Measurements from ENCODE around the gene PRKD1.

PRKD1 gene

DNA sequence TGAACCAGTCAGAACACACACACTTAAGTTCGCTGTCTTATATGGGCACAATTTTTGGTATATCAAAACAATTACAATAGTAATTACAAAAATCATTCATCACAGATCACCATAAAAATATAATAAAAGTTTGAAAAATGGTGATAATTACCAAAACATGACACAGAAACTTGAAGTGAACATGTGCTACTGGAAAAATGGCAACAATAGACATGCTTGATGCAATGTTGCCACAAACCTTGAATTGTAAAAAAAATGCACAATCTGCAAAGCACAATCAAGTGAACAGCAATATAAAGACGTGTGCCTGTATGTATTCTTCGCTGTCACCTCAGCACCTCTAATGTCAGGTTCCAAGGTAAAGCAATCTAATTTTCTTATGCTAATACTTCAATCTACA is 117.6 kb downstream of the PRKD1 start:
- TF ChIP-seq POU2F2 (IDR thresholded peaks at IDR 0.05; ENCODE audit: low read depth, low read length) (no peak), SPI1 (IDR thresholded peaks at IDR 0.05; ENCODE audit: low read depth, low read length) (no peak), PAX5 (IDR thresholded peaks at IDR 0.05; ENCODE audit: insufficient read depth, low read length, severe bottlenecking) (no peak), POLR2AphosphoS5 (IDR thresholded peaks at IDR 0.05; ENCODE audit: low read depth, low read length) (no peak), TAF1 (IDR thresholded peaks at IDR 0.05; ENCODE audit: low read depth, low read length) (no peak), POLR2A (IDR thresholded peaks at IDR 0.05; ENCODE audit: low read depth, low read length) (no peak)
- DNase-seq (ENCODE audit: insufficient read length, low spot score) (no peak), FAIRE-seq (no peak)

DNA sequence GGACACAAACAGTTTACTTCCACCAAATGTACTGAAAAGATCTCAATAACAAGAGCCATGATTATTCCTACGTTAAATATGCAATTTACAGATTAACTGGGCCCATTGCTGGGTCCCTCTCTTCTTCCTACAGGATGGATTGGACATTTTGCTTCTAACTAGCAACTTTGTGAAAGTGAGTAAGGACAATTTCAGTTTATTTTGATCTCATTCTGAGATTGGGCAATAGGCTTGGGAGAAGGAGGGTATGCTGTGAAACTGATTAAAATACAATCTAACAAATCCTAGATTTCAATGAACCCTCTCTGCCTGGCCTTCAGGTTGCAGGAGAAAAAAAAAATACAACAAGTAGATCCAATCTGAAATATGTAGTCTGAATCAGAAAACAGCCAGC is 121.5 kb downstream of the PRKD1 start:
- FAIRE-seq (no peak), DNase-seq (ENCODE audit: insufficient read length, low spot score) (no peak)
- no peak for TF ChIP-seq POLR2A (IDR thresholded peaks at IDR 0.05; ENCODE audit: low read depth, low read length)
- TF ChIP-seq TAF1 (IDR thresholded peaks at IDR 0.05; ENCODE audit: low read depth, low read length): no peak
- no peak for TF ChIP-seq SPI1 (IDR thresholded peaks at IDR 0.05; ENCODE audit: low read depth, low read length)

DNA sequence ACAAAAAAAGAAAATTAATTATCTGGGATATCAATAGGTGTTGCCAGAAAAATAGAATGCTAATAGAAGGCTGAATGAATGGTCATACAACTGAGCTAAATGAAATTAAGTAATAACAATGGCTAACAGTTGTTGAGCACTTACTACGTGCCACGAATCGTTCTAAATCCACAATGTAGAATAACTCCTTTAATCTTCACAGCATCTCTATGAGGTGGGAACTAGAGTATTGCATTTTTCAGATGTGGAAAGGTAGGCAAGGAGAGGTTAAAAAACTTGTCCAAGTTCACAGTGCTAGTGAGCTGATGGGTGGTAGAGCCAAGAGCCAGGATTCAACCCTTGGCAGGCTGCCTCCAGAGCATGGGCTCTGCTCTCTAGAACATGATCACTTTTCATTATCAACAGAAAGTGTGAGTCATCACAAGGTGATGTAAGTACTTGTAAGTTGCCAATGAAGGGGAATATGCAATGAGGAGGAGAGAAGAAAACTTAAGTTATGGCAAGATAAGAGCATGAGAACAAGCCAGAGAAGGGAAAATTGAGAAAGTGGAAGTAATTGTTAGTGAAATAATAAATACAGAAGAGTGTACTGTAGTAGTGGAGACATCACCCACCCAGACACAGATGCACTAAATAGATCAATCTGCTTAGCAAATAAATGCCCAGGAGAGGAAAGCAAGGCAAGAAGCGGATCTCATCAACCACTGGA is 122.1 kb downstream of the PRKD1 start:
- FAIRE-seq (no peak), DNase-seq (ENCODE audit: insufficient read length, low spot score) (no peak)
- no peak for TF ChIP-seq POLR2AphosphoS5 (IDR thresholded peaks at IDR 0.05; ENCODE audit: low read depth, low read length)
- TF ChIP-seq SPI1 (IDR thresholded peaks at IDR 0.05; ENCODE audit: low read depth, low read length): no peak
- no peak for TF ChIP-seq TAF1 (IDR thresholded peaks at IDR 0.05; ENCODE audit: low read depth, low read length)
- no peak for TF ChIP-seq POLR2A (IDR thresholded peaks at IDR 0.05; ENCODE audit: low read depth, low read length)
- no peak for TF ChIP-seq POU2F2 (IDR thresholded peaks at IDR 0.05; ENCODE audit: low read depth, low read length)
- no peak for TF ChIP-seq PAX5 (IDR thresholded peaks at IDR 0.05; ENCODE audit: insufficient read depth, low read length, severe bottlenecking)

DNA sequence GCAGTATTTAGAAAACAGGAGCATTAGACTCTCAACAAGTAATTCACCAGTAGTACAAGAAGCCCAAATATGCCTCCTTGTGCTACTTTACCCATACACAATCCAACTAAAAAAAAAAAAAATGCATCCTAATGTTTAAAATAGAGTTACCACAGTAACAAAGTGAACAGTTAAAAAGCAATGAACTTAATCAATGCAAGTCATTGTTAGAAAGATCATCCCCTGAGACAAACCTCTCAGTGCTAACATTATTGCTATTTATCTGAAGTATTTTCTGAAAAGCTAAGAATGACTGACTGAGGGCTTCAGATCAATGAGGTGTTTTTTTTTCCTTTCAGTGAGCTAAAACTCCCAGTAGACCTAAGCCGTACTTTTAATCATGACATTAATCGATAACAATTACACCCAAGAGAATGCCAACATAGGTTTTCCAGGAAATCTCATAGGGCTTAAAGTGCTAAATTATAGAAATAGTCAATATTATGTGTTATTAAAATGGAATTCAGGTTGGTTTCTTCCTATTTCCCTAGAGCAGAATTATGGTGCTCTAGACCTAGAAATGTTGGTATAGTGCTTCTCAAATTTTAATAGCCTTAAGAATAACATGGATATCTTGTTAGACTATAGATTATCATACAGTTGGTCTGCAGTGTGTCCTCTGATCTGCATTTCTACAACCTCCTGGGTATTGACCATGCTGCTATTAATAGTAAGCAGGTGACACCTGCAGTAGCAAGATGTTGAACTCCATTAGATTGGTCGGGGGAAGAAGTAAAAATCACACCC is 123.0 kb downstream of the PRKD1 start:
- DNase-seq (ENCODE audit: insufficient read length, low spot score) (no peak), FAIRE-seq (no peak)
- TF ChIP-seq PAX5 (IDR thresholded peaks at IDR 0.05; ENCODE audit: insufficient read depth, low read length, severe bottlenecking): no peak
- no peak for TF ChIP-seq POLR2AphosphoS5 (IDR thresholded peaks at IDR 0.05; ENCODE audit: low read depth, low read length)
- TF ChIP-seq POU2F2 (IDR thresholded peaks at IDR 0.05; ENCODE audit: low read depth, low read length): no peak
- no peak for TF ChIP-seq TAF1 (IDR thresholded peaks at IDR 0.05; ENCODE audit: low read depth, low read length)
- no peak for TF ChIP-seq SPI1 (IDR thresholded peaks at IDR 0.05; ENCODE audit: low read depth, low read length)
- TF ChIP-seq POLR2A (IDR thresholded peaks at IDR 0.05; ENCODE audit: low read depth, low read length): no peak

GRCh38 chr14:29803045-29803444 is 124.6 kb downstream of the PRKD1 start:
- no peak for FAIRE-seq
- no peak for DNase-seq (ENCODE audit: insufficient read length, low spot score)
- TF ChIP-seq POU2F2 (IDR thresholded peaks at IDR 0.05; ENCODE audit: low read depth, low read length): no peak
- TF ChIP-seq TAF1 (IDR thresholded peaks at IDR 0.05; ENCODE audit: low read depth, low read length): no peak
- TF ChIP-seq PAX5 (IDR thresholded peaks at IDR 0.05; ENCODE audit: insufficient read depth, low read length, severe bottlenecking): no peak
- no peak for TF ChIP-seq SPI1 (IDR thresholded peaks at IDR 0.05; ENCODE audit: low read depth, low read length)
- TF ChIP-seq POLR2AphosphoS5 (IDR thresholded peaks at IDR 0.05; ENCODE audit: low read depth, low read length): no peak
- TF ChIP-seq POLR2A (IDR thresholded peaks at IDR 0.05; ENCODE audit: low read depth, low read length): no peak

DNA sequence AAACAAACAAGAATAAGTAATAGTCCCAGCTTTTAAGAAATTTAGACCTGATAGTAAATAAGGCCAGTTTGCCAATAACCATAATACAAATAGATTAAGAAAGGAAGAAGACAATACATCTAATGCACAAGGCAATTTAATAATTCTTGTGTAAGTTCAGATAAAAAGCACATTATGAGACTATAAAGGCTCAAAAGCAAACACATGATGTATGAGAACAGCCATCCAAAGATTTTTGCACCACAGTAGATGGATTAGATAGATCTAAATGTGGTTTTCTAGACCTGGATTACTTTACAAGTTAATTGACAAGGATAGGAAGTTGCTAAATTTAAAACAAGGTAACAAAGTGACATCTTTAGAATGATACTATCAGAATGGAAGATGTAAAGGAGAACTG is 125.4 kb downstream of the PRKD1 start:
- FAIRE-seq (no peak), DNase-seq (ENCODE audit: insufficient read length, low spot score) (no peak)
- TF ChIP-seq POU2F2 (IDR thresholded peaks at IDR 0.05; ENCODE audit: low read depth, low read length) (no peak), PAX5 (IDR thresholded peaks at IDR 0.05; ENCODE audit: insufficient read depth, low read length, severe bottlenecking) (no peak), SPI1 (IDR thresholded peaks at IDR 0.05; ENCODE audit: low read depth, low read length) (no peak), POLR2A (IDR thresholded peaks at IDR 0.05; ENCODE audit: low read depth, low read length) (no peak), TAF1 (IDR thresholded peaks at IDR 0.05; ENCODE audit: low read depth, low read length) (no peak), POLR2AphosphoS5 (IDR thresholded peaks at IDR 0.05; ENCODE audit: low read depth, low read length) (no peak)

DNA sequence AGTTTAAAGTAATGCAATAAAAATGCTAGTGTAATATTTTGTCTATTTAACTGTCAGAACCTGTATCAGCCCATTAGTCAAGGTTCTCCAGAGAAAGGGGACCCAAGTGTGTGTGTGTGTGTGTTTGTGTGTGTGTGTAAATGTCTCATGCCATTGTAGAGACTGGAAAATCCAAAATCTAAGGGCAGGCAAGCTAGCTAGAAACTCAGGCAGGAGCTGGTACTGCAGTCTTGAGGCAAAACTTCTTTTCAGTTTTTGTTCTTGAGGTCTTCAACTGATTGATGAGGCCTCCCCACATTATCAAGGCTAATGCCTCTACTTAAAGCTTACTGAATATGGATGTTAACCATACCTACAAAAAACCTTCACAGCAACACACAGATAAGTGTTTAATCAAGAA is 126.7 kb downstream of the PRKD1 start:
- TF ChIP-seq PAX5 (IDR thresholded peaks at IDR 0.05; ENCODE audit: insufficient read depth, low read length, severe bottlenecking): no peak
- TF ChIP-seq SPI1 (IDR thresholded peaks at IDR 0.05; ENCODE audit: low read depth, low read length): no peak
- no peak for TF ChIP-seq POLR2AphosphoS5 (IDR thresholded peaks at IDR 0.05; ENCODE audit: low read depth, low read length)
- no peak for TF ChIP-seq TAF1 (IDR thresholded peaks at IDR 0.05; ENCODE audit: low read depth, low read length)
- TF ChIP-seq POLR2A (IDR thresholded peaks at IDR 0.05; ENCODE audit: low read depth, low read length): no peak
- no peak for TF ChIP-seq POU2F2 (IDR thresholded peaks at IDR 0.05; ENCODE audit: low read depth, low read length)
- no peak for DNase-seq (ENCODE audit: insufficient read length, low spot score)
- no peak for FAIRE-seq

DNA sequence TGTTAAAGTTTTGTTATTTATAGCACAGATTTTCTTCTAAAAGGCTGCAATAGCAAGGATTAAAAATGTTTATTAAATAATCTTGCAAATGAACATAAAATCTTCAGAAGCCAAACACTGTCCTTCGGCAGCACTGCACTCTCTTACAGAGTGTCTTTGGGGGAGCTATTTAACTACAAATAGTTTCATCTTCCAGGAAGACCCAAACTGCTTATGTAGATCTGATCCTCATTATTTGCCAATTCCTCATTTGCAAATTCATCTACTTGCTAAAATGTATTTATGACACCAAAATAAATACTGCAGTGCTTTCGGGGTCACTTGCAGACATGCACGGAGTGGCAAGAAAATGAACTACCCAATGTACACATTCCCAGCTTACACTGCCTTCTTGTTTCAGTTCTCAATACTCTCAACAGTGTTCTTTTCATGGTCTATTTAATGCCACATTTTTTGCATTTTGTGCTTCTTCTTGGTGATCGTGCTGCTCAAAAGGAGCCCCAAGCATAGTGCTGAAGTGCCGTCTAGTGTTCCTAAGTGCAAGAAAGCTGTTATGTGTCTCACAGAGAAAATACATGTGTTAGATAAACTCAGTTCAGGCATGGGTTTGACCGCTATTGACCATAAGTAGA is 128.1 kb downstream of the PRKD1 start:
- DNase-seq (ENCODE audit: insufficient read length, low spot score): no peak
- no peak for TF ChIP-seq POU2F2 (IDR thresholded peaks at IDR 0.05; ENCODE audit: low read depth, low read length)
- TF ChIP-seq POLR2AphosphoS5 (IDR thresholded peaks at IDR 0.05; ENCODE audit: low read depth, low read length): no peak
- no peak for TF ChIP-seq PAX5 (IDR thresholded peaks at IDR 0.05; ENCODE audit: insufficient read depth, low read length, severe bottlenecking)
- no peak for TF ChIP-seq POLR2A (IDR thresholded peaks at IDR 0.05; ENCODE audit: low read depth, low read length)
- no peak for TF ChIP-seq TAF1 (IDR thresholded peaks at IDR 0.05; ENCODE audit: low read depth, low read length)
- no peak for TF ChIP-seq SPI1 (IDR thresholded peaks at IDR 0.05; ENCODE audit: low read depth, low read length)
- no peak for FAIRE-seq

- no peak for FAIRE-seq
- no peak for TF ChIP-seq POLR2AphosphoS5 (IDR thresholded peaks at IDR 0.05; ENCODE audit: low read depth, low read length)
- DNase-seq (ENCODE audit: insufficient read length, low spot score): no peak
These were observed 128.8 kb downstream of the PRKD1 start for GRCh38 chr14:29798811-29799210.
